Activated CD4-positive, alpha-beta T cell treated with anti-CD3 and anti-CD28 coated beads for 4 hours (primary cell): Measurements from ENCODE around the gene ADGRL2.

Source experiments
- DNase-seq, 2 donors: peaks; one replicate each; pipeline ENCODE4 v3.0.0-alpha.2; 2020

ADGRL2 gene

GRCh38 chr1:81808760-81809159, 8.0 kb downstream of the ADGRL2 start:
- DNase-seq, result no peak

GRCh38 chr1:81809808-81810207, 9.1 kb downstream of the ADGRL2 start:
- no peak for DNase-seq

DNA sequence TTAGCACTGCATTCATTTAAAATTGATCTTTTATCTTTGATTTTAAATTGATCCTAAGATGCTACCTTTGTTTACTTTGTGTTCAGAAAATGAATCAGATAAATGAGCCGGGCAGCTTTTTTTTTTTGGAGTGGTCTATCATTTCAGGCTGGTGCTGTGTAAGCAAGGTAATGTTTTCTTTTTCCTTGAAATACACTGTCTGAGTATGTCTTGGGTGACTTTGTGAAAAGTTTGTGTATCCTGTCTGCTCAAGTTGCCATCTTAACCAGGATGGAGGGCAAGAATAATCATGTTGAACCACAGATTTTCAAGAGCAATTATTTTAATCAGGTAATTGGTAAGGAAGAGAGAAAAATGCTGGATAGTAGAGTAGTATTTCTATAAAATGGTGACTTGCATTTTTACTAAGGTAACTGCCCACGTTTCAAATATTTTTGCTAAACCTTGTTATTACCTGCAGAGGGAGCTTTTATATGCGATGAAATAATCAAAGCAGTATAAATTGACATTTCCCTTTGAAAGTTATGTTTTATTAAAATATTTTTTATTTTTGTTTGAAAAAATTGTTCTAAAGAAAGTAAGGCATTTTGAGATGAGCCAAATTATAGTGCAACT, 11.1 kb downstream of the ADGRL2 start:
- DNase-seq, result no peak

DNA sequence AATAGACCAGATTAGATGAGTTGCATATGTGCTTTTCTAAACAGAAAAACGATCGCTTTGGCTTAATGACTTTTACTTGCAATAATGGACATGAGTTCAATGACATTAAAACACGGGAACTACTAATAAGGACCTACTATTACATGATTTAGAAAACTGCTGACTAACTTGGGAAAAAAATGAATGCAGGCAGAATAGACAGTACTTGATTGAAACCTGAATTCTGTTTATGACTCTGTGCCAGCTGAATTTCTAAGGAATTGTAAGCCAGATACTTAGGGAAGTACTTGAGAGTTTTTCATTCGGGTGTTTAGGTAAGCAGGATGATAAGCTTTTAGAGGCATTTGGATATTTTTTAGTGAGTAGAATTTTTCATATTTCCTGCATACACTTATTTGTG, 12.0 kb downstream of the ADGRL2 start:
- no peak for DNase-seq

- DNase-seq, result no peak
Measured at GRCh38 chr1:81813691-81814090, 13.0 kb downstream of the ADGRL2 start.

GRCh38 chr1:81819613-81820012, 18.9 kb downstream of the ADGRL2 start:
- DNase-seq, result no peak

DNA sequence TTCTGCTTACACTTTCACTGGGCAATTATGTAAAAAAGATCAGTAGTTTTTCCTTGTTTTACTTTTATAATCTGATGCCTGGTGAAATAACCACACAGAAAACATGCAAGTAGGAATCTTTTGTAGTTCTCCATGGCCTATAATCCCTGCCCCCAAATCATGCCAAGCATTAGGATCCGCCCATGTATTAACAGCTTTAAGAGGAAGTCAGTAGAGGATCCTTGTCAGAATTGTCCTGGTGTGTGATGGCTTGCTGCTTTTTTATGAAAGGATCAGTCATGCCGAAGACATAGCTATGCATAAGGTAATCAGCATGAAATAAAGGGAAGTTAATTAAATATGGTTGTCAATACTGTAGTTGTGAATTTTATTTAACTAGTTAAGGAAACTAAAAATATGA, 20.0 kb downstream of the ADGRL2 start:
- no peak for DNase-seq

GRCh38 chr1:81823082-81823481, 22.3 kb downstream of the ADGRL2 start:
- DNase-seq, result no peak

DNA sequence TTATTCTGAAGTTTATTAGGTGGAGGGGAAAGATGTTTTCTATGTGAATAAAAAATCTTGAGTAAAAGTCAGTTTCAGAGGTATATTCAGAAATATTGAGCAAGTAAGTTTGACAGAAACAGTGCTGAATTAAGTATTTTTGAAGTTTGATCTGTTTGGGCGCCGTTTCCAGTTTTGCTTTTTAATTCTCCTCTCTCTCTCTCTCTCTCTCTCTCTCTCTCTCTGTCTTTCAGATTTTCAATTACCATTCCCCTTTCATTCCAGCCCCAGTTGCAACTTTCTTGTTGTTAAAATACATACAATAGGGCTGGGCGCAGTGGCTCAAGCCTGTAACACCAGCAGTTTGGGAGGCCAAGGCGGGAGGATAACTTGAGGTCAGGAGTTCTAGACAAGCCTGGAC, 24.0 kb downstream of the ADGRL2 start:
- no peak for DNase-seq

DNA sequence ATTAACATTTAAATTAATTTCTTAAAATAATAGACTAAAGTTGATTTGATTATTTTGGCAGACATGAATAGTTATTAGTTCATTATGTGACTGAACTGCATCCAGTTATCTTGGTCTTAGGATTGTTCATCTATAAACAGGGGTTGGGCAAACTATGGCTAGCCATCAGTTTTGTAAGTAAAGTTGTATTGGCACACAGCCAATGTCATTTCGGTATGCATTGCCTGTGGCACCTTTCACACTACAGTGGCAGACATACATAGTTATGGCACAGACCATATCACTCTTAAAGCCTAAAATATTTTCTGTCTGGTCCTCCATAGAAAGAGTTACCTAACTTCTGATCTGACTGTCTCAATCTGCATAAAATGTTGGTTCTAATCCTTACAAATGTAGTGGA, 27.2 kb downstream of the ADGRL2 start:
- no peak for DNase-seq

DNA sequence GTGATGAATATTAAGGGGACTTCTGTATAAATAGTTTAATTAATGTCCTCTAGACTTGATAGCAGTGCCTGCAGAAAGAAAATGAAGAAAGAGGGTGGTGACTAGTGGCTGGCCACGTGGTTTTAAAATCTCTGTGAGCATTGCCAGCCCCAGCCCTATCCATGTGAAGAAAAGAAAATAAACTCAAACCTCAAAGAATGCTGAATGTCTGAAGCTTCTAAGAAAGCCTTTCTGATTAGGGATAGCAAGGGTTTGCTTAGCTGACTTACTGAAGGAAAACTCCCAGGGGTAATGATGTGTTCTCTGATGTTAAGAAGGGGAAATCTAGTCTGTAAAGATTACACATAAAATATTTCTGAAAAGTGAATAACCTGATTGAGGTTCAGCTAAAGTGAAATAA, 31.8 kb downstream of the ADGRL2 start:
- no peak for DNase-seq

GRCh38 chr1:81833722-81834121, 33.0 kb downstream of the ADGRL2 start:
- DNase-seq, result no peak

GRCh38 chr1:81834268-81834667, 33.5 kb downstream of the ADGRL2 start:
- DNase-seq, result no peak

DNA sequence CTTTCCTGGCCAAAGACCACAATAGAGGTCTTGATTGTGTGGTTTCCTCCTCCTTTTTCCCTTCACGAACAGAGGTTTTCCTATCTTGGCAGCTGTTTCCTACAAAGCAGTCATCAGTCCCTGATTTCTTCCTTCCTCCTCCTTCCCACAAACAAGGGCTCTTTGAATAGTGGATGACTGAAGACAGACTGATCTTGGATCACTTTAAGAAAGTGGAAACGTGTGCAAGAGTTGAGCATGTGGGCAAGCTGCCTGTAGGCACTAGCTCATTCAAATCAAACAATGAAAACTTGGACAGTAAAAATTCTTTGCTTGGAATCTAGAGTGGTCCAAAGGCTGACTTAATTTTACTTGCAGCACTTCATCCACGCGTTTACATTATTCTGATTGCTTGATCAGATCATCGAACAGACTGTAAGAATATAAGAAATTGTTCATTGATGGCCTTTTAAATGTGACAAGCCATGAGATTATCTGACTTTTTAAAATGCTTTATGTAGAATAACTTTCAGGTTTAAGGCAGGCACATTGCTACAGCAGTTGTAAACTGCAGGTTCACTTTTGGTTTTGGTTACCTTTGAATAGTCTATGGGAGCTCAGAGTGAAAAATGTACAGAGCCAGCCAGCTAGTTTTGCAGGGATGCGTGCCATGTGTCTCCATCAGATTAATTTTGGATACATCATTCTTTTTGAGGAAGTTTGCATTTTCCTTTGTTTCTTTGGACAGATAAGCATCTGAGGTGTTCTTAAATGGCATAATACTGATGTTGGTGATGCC, 34.4 kb downstream of the ADGRL2 start:
- no peak for DNase-seq

GRCh38 chr1:81836007-81836626, 35.4 kb downstream of the ADGRL2 start:
- no peak for DNase-seq

GRCh38 chr1:81838600-81839218, 38.0 kb downstream of the ADGRL2 start:
- no peak for DNase-seq

- no peak for DNase-seq
Measured at GRCh38 chr1:81840805-81841204, 40.1 kb downstream of the ADGRL2 start.

DNA sequence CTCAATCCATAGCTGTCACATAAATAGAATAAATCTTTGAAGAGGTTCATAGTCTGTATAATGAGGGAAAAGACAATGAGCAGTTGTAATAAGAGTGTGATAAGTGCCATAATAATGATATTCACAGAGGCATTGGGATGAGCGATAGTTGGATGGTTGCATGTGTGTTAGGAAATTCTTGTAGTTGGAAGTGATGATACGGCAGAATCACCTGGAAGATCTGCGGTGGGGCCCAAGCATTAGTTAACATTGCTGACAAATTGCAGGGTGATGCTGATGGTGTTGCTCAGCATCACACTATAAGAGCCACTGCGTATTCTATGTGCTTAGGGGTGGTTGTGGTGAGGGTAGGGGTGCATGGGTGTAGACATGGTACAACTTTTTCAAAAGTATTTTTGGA, 41.1 kb downstream of the ADGRL2 start:
- no peak for DNase-seq

GRCh38 chr1:81844477-81844876, 43.7 kb downstream of the ADGRL2 start:
- no peak for DNase-seq

- no peak for DNase-seq
Measured at GRCh38 chr1:81846630-81847029, 45.9 kb downstream of the ADGRL2 start.

- no peak for DNase-seq
Measured at GRCh38 chr1:81847063-81847462, 46.3 kb downstream of the ADGRL2 start.

DNA sequence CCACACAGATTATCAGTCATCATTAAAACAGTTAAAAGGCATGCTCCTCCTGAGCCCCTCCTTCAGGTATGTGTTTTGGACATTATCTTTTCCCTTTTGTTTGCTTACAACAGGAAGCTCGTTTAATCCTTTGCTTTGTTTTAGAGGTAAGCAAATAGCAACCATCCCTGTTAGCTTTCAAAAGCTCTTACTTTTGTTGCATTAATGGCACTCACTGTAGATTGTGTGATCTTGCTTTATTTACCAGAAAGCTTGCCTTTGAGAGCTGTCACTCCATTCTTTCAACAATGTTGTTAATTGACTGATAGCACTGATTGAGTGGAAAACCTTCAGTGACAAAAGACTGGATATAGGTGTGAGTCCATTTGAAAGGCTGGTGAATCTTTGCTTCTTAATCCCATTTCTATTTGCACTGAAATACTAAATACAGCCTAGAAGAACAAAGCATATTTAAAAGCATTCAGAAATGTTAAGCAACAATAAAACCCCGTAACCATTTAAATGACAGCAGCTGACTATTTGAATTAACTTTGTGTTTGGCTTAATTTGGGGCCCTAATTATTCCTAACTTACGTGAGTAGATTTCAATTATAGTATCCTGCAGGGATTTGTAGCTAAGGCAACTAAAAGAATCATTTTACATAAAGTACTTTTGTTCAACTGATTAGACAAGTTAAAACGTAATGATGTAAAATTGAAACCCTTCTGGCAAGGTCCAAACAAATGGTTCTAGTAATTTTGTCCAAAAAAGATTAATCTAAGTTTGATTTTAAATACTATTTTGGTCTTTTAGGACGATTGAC, 48.3 kb downstream of the ADGRL2 start:
- DNase-seq, result no peak

GRCh38 chr1:81850031-81850430, 49.3 kb downstream of the ADGRL2 start:
- no peak for DNase-seq
